GM21367 (cell line): Measurements from ENCODE around the gene PRKAG2.

ENCODE experiments used
- ATAC-seq: cut with Tn5 transposase; IDR thresholded peaks from one replicate; pipeline ENCODE4 v1.9.1; 2021; ENCODE audit not compliant: unreplicated experiment

Gene PRKAG2

DNA sequence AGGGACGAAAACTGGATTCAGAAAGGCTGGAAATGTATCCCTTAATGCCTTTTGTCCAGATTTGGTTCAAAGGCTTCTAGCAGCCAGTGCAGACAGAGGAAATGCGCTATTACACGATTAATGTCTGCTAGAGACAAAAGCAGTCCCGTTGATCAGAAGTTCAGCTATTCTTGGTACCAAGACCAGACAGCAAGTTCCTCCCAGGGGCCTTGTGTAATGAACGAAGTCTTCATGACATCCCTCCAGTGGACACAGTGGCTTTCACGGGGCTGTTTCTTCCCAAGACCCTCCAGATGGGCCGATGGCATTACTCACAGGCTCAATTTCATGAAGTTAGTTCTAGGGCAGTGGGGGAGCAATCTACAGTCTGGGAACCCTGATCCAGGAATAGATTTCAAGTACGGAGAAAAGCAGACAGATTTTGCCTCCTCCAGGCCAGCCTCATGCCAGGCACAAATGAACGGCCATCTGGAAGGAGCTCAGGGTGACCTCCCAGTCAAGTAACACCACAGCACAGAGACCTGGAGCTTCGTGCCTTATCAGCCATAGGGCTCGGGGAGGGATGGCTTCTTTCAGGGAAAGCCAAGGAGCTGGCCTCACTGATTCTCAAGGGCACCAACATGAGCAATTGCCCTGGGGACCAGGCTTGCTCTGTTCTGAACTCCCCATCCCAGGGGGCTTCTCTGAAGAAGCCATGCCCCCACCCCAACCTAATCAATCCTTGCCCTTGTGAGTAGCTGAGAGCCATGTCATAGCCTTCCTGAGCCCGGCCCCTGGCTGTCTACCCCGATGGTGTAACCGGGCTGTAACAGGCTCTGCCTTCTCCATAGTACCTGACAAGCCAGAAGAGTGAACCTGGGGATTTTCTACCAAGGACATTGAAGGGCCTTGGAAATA, 101.1 kb downstream of the PRKAG2 start:
- no peak for ATAC-seq

DNA sequence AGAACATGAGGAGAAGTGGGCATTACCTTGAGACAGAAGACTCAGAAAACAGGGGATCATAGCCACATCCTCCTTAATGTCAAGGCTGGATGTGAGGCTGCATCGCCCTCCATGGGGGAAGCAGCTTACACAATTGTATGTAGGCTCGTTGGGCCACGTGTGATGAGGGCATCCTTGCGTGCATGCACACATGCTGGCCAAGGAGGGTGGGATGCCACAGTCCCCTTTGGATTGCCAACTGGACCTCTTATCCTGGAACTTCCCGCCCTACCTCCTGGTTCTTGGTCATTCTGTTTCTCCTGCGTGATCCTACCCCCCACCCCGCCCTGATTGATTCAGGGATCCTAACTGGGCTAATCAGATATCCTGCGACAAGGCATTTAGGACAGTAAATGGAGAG, 102.0 kb downstream of the PRKAG2 start:
- ATAC-seq = no peak

DNA sequence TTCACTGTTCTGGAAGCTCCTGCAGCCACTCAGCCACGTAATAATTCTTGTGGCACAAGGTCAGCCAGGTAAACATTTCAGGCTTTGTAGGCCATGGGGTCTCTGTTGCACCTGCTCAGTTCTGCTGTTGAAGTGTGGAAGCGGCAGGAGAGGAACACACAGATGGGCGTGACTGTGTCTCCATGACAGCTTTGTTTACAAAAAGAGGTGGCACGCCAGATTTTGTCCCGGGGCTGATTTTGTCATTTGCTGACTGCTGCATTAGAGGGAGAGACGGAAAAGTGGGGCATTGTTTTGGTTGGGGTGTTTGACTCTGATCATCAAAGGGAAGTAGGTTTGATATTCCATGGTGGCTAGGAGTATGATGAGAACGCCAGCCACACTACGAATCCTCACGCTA, 103.1 kb downstream of the PRKAG2 start:
- no peak for ATAC-seq

DNA sequence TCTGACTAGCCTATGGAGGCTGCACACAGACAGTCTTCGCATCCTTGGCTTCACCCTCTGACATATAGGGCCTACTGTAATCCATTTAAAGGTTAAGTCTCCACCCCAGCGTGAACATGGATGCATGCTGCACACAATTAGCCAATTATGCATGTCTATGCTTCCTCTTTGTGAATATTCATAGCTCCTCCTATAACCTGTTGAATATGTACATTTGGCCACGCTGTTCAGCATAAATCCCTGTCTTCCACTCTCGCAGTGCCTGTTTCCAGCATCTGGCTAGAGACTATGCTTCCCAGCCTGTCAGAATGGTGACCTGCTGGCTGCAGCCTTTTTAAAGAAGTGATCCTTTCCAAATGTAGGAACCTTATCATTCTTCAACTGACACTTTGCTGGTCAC, 106.7 kb downstream of the PRKAG2 start:
- no peak for ATAC-seq

DNA sequence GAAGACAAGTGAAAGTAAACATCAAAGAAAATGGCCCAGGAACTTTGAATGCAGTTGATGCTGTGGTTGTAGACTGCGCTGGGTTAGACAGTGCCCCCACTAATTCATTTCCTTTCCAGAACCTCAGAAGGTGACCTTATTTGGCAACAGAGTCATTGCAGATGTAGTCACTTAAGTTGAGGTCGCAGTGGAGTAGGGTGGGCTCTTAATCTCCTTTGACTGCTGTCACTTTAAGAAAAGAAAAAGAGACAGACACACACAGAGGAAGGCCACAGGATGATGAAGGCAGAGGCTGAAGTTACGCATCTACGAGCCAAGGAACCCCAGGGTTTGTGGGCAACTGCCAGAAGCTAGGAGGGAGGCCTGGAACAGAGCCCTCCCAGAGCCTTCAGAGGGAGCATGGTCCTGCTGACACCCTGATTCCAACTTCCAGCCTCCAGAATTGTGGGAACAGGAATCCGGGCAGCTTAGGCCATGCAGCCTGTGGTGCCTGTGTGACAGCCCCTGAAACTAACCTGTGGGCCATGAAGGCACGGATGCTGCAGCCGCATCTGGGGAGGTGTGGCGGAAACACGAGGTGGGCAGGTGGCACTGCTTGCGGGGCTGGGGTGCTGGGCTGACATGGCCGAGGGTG, 107.6 kb downstream of the PRKAG2 start:
- peak; percentile 51 for ATAC-seq

DNA sequence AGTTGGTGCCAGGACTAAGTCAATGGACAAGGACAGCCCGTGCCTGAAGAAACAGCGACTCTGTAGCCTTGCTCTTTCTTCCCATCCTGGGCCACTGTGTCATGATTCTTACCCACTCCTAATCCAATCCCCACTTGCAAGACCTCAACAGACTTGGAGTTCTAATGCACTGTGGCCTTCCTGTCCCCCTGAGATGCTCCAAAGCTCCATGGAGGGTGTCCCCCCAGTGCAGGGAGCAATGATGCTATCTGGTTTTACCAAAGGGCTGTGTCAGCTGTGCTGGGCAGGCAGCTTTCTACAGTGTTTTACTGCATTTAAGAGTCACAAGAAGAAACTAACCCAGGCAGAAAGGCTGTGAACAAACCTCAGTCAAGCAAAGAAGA, 108.1 kb downstream of the PRKAG2 start:
- ATAC-seq = no peak

DNA sequence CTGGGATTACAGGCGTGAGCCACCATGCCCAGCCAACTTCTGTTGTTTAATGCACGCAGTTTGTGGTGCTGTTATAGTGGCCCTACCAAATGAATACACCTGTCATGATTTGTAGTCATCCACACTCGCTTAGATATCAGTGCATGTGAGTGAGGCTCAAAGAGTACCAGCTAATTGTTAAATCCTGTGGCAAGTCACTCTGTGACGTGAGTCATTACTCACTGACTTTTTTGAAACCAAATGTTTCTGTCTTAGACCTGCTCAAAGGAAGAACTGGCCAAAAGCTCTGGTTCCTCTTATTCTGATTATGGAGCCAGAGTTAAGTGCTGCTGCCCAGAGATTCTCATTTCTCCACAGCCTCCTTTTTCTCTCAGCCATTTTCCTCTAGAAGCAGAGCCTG, 109.4 kb downstream of the PRKAG2 start:
- ATAC-seq = no peak

DNA sequence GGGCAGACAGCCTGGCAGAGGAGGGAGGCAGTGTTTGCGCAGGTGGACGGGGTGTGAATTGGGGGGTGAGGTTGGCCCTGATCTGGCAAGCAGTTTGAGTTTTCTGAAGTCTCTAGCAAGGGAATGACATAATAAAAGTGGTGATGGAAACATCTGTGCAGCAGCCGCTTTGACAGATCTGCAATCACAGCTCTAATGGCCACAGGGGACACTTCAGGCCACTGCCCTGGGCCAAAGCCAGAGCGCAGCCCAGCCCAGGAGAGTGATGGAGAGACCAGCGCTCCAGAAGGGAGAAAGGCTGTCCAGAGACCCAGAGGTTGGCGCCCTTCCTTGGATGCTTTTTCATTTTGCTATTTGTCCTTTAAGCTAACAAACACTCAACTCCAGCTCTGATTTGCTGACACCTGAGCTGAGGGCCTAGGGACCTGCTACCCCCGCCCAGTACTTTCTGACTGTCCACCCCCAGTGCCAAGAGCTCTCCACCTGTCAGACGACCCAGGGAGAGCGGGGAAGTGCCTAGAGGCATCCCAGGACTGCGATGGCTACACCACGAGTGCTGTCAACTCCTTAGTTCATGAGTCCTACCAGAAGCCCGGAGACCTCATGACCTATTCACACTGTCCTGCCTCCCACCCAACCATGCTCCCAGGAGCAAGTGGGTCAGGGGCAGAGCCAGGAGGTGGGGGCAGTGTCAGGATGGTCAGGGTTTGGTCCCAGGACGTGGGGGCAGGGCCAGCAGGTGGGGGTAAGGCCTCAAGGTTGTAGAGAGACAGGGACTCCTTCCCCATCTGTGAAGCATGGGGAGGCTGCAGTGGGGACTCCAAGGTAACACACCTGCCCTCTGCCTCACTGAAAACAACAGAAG, 112.6 kb downstream of the PRKAG2 start:
- no peak for ATAC-seq

DNA sequence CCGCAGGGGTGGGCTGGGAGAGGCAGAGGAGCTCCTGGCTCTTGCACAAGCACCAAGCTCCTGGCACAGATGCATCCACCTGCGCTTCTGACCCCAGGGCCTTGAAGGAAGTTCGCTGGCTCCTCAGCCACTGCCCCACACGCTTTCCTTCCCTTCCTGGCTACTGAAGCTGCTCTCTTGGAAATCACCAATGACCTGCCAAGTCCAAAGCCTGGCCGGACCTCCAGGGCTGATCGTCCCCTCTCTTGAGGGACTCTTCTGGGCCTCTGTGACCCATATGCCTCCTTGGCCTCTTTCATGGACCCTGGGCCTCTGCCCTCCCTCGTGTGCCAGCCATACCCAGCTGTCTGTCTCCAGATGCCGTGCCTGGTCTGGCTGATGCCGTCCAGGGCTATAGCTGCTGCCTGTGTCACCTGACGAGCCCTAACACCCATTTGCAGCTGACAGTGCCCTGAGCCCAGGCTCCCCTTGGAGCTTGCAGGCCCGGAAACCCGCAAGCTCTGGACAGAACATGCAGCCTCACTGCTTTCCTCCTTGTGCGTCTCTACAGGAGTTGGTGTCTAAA, 113.4 kb downstream of the PRKAG2 start:
- ATAC-seq = no peak

DNA sequence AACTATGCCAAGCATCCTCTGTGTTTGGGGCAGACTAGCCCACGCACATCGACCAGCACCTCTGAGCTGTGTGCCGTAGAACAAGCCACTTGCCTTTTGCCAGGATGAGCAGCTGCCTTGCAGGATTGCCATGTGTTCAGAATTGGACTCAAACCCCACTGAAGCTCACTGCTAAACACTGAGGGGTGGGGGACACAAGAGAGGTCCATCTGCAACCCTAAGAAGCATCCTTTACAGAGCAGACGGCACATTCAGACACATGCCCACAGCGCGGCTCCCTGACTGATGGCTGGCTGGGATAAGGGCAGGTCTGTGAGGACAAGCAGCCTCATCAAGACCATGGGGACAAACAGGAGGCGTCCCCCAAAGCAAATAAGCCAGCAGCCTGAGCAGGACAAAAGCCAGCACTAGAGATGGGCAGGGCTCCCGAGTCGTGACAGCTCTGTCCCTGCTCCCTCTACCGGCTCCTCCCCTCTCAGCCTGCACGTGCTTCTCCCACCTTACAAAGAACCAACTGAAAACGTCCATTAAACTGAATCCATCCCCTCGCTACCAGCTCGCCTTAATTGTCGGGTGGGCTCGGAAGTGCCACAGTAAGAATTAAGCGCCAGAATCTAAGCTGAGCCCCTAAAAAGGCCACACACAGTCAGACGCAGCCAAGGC, 114.2 kb downstream of the PRKAG2 start:
- ATAC-seq = no peak

DNA sequence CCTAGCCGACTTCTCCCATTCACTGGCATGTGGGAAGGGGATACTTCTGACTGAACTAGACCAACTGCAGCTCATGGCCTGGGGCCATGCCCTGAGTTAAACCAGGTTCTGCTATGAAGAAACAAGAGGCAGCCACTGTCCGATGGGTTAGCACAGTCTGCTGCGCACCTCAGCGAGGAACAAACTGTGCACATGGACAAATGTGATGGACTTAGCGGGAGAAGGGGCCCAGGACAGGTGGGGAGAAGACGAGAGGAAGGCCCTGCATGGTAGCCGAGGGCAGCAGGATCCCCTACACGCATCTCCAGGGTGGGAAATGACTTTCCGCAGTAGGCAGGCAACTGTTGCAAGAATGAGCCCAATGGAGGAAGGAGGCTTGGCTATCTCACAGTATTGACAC, 115.0 kb downstream of the PRKAG2 start:
- no peak for ATAC-seq

DNA sequence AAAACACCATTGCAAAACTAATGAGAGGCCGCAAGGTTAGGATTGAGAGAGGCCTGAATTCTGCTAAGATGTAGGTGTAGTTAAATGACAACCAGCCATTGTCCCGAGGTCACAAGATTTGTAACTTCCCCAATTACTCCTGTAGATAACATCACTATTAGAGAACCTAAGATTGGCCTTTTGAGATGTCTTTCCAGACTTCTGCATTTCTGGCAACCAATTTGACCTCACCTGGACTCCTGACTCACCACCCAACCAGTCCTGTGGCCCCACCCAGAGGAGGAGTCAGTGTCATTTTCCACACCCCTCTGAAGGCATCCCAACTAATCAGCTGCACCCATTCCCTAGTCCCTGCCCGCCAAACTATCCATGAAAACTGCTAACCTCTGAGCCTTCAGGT, 115.7 kb downstream of the PRKAG2 start:
- no peak for ATAC-seq

DNA sequence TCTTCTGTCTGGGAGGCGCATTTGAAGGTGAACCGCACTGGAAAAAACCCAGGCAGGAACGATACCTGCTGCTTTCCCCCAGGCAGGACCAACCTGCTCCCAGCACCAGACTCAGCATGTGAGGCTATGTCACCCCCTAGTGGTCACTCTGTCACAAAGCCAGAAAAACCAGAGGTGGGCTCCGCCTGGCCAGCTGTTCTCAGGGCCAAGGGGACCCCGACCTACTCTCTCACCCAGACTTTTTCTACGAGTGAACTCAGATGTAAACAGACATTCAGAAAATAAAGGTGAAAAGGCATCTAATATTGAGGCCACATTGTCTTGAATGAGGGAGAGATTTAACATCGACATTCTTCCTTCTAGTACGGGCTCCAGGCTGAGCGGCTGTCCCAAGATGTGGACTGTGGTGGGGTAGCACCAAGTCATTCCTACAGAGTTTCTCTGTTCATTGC, 117.3 kb downstream of the PRKAG2 start:
- ATAC-seq = no peak

DNA sequence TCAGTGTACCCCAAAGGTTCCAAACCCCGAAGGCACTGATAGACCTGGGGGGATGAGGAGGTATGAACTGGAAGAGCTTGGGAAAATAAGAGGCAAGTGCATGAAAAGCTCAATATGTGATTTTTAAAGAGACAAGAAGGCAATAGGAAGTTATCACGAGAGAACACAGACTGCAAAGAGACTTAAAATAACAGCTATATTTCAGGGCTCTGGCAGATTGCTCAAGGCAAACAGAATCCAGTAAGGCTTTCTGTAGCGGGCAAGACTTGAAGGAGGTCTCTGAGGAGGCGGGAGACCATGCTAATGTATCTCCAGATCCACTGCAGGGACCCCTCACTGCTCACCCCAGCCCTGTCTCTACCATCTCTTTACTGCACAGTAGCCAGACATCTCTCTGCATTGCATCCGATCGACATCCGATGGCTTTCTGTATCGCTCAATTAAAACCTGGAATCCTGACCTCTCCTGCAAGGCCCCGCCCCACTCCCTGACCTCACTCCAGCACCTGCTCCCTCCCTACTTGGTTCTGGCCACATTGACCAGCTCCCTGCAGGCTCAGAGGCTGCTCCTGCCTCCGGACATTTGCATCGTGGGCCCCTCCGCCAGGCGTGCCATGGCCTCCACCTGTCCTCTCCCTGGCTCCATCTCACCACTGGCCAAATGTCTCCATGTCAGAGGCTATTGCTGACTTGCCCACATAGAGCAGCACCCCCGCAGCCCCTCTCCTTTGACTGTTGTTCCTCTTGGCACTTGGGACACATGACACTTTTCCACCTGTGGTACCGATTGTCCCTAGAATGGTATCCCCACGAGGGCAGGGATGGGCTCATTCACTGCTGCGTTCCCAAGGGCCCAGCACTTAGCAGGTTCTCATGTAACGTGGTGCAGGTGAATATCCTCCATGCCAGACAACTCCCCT, 118.0 kb downstream of the PRKAG2 start:
- ATAC-seq = no peak

DNA sequence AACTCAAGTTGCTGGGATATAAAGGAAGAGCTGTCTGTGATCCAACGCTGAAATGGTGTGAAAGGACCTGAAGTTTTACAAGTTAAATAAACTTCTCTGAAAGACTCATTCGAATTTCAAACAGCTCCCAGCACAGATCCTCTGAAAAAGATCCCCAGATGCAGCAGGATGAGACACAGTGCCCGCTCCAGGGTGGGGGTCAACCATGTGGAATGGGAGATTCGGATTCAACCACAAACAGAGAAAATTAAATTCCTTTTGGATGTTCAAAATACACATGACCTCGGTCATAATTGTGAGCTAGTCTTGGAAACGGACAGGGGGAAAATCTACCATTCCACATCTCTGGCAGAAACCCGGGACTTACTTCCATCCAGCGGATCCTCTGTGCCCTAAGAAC, 119.6 kb downstream of the PRKAG2 start:
- no peak for ATAC-seq

DNA sequence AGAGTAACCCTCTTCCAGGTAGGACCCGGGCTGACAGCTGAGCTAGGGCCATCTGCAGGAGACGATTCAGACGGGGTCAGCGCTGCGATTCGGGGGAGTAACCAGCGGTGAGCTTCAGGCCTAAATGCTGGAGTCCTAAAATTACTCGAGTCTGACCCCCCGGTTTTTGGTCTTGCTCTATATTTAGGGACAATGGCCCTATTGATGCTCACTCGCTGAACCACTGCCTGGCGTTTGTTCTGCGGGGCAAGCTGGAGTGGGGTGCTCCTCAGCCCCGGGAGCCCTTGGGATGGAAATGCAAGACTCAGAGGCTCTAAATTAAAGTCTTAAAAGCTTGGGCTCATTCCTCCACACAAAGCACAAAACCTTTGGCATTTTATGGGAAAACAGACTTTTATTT, 120.0 kb downstream of the PRKAG2 start:
- no peak for ATAC-seq

DNA sequence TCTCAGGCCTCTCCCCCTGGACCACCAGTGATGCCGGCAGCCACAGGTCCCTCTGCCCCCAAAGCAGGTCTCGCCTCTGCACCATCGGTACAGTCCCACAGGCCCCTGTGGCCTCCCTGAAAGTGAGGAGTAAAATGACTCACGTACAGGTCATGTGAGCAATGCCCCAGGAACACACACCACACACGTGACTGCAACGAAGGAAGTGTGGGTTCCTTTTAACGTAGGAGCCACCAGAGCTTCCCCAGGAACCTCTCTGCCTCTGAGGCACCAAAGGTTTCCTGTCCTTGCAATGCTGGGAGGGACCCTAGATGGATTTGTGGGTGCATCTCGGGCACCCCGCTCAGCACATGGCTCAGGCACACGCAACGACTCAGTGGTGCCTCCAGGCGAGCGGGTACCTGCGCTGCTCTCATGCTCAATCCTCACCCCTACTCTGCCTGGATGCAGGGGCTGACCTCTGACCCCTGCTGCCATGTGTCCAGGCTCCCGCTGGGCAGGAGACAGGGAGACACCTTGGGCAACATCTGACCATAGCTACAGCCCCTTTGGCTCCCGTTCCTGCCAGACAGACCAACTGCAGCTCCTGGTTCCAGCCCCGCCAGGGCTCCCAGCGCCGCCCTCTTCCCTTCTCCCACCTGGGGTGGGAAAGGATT, 120.7 kb downstream of the PRKAG2 start:
- ATAC-seq = no peak

DNA sequence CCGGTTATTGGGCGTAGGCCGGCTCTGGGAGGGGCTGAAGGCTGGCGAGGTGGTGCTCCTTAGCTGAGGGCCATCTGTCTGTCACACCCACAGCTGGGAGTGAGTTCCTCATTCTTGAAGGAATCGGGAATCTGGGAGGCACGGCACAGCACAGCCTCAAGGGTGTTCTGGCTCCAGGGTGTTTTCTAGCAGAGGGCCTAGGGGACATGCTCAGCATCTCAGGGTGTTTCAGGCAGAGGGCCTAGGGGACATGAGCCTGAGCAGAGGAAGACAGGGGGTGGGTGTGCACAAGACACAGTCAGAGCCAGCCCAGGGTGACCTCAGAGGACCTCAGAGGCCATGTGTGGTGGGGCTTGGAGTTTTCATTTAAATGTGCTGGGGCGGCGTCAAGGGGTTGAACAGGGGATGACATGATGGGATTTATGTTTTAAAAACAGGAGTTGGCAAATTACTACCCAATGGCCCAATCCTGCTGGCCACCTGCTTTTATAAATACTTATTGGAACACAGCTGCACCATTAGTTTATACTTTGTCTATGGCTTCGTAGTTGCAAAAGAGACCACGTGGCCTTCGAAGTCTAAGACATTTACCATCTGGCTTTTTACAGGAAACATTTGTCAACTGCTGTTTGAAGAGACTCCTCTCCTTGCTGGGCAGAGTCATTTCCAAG, 121.6 kb downstream of the PRKAG2 start:
- ATAC-seq = no peak

DNA sequence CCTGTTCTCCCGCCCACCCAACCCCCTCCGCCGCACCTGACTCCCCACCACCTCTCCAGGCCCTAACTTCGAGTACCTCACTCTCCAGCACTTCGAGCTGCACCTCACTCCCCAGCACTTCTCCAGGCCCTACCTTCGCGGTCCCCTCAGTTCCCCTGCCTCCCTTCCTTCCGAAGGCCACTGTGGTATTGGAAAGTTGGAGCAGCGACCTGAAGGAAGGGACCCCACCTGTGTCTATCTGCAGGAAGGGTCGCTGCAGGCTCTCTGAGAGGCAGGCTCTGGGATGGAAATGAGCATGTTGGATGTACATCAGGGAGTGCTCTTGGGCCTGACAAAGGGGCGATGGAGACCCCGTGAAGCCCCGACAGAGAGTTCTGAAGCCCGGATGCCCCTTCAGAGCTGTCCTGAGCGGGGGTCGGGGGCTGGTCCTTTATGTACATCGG, 122.2 kb downstream of the PRKAG2 start:
- no peak for ATAC-seq
